NCI-H146 treated with DMSO at 0.1 percent for 48 hours (cell line): ENCODE results near the gene ANKFN1.

Experiments used
- DNase-seq: peaks from one replicate; lab custom pipeline; 2025; ENCODE audit not compliant: unreplicated experiment; lab: John Stamatoyannopoulos, UW

ANKFN1 gene, protein sequence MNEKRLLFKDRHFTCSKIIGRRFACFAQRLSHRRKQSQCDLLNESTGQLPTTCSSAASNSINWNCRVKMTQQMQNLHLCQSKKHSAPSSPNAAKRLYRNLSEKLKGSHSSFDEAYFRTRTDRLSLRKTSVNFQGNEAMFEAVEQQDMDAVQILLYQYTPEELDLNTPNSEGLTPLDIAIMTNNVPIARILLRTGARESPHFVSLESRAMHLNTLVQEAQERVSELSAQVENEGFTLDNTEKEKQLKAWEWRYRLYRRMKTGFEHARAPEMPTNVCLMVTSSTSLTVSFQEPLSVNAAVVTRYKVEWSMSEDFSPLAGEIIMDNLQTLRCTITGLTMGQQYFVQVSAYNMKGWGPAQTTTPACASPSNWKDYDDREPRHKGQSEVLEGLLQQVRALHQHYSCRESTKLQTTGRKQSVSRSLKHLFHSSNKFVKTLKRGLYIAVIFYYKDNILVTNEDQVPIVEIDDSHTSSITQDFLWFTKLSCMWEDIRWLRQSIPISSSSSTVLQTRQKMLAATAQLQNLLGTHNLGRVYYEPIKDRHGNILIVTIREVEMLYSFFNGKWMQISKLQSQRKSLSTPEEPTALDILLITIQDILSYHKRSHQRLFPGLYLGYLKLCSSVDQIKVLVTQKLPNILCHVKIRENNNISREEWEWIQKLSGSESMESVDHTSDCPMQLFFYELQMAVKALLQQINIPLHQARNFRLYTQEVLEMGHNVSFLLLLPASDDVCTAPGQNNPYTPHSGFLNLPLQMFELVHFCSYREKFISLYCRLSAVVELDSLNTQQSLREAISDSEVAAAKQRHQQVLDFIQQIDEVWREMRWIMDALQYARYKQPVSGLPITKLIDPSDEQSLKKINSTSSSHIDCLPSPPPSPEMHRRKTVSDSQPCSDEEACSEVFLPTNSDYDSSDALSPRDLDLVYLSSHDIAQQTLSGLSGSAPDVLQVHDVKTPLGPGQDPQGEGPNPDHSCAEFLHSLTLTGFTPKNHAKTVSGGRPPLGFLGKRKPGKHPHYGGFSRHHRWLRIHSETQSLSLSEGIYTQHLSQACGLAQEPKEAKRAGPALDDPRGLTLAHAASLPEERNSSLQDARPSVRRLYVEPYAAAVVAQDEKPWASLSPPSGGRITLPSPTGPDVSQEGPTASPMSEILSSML

GRCh38 chr17:56152874-56153602 lies at the start of gene ANKFN1:
TSS of gene ANKFN1 (plus strand) at chr17:56153475. CDS start at chr17:56212668, 59,193 bp downstream.
- DNase-seq = no peak

DNA sequence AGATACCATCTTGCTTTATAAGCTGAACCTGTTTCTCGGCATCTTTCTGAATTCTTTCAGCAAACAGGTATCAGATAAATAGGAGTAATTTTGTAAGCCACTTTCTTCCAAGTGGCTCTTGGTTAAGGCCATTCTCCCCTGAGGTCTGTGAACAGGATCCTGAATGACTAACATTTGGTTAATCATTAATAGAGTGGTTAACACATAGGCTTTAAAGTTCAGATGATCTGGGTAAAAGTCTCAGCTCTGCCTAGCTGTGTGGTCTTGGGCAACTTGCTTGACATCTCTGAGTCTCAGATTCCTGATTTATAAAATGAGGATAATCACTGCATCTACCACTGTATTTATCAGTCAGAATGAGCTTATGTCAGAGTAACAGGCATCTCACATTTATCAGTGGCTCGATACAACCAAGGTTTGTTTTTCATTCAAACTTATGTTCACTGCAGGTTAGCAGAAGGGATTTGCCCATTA lies 44.4 kb upstream of the ANKFN1 start:
- DNase-seq = no peak

DNA sequence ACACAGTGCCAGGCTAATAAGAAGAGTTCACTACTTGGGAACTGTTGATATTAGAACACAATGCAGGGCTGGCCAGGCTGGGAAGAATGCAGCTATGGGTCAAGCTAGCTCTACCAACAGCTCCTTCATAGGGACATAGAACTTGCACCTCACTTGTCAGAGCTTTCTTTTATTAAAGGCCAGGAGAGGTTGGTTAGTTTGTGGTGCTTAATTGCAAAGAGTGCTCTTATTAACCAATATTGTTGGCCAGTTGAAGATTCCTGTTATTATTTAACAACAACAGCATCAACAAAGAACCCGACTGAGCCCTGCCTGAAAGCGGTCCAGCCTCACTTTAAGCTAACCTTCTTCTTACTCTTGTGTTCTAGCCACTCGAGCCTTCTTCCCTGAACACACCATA lies 43.4 kb upstream of the ANKFN1 start:
- no peak for DNase-seq

DNA sequence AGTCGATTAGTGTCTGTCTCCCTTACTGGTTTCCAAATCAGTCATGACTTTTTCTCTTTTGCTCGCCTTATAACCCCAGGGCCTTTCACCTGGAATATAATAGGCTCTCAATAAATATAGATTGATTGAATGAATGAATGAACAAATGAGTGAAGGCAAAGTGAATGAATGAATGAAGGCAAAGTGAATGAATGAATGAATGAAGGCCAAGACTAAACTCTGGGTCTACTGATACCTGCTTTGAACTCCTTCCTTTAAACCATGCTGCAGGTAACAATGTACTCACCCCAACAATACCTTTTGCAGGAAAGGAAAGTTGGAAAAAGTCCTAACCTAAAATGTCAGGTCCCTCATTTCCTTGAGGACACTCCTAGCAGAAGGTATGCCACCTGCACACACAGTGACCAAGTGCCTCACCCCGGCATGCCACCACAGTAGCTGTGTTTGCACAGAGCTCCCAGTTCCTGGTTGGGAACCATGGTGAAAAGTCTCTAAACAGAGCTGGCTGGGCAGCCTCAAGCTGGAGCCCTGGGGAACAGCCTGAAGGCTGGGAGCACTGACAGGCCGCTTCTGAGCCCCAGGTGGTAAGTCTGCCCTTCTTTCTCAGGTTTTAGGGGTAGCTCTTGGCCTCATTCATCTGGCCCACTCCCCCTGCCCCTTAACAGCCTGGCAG lies 42.7 kb upstream of the ANKFN1 start:
- DNase-seq = no peak

DNA sequence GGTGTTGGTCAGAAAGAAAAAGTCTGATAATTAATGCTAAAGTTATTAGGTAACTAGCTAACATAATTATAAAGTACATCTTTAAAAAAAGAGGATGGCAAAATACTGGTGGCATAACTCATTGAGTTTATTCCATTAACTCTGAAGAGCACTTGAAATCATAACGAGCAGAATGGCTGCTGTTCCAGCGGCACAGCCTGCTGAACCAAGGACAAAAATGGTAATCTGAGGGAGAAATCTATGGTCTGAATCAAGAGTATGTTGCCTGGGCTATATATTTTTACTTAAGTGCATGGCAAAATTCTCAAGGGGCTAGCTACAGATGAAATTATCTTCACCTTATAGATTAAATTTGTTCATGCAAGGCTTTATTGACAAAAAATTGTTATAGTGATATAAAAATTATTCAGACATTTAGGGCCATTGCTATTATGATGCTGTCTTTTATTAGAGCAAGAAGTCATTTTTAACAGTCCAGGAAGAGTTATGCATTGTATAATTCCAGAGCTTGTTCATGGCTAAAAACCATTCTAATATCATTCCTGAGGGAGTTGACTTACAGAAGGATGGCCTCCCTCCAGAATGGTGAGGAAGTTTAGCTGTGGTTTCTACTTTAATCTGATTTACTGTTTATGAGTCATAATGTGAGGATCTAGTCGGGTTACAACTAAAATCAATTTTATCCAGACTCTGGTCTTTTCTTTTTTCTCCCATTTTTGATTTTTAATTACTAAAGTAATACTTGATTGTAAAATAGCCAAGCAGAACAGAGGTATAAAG lies 41.4 kb upstream of the ANKFN1 start:
- no peak for DNase-seq

GRCh38 chr17:56113486-56113885 lies 39.8 kb upstream of the ANKFN1 start:
- no peak for DNase-seq

- no peak for DNase-seq
These were observed 38.8 kb upstream of the ANKFN1 start for GRCh38 chr17:56114469-56114868.

DNA sequence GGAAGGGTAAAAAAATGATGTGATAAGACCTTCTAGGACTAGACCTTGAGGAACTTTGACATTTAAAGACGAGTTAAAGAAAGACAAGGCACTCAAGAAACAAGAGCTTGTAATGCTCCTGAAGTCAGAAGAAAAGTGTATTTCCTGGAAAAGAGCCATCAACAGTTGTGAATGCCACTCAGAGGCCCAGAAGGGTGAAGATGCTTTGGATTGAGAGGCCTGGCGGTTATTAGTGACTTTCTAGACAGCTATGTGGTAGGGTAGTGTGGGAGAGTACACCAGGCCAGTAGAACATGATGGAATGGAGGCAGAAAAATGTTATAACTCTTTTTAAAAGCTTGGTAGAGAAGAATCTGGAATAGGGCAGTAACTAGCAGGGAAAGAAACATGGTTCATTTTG lies 34.1 kb upstream of the ANKFN1 start:
- no peak for DNase-seq

GRCh38 chr17:56119936-56120335 lies 33.3 kb upstream of the ANKFN1 start:
- DNase-seq = no peak

GRCh38 chr17:56121191-56122051 lies 31.9 kb upstream of the ANKFN1 start:
- no peak for DNase-seq

DNA sequence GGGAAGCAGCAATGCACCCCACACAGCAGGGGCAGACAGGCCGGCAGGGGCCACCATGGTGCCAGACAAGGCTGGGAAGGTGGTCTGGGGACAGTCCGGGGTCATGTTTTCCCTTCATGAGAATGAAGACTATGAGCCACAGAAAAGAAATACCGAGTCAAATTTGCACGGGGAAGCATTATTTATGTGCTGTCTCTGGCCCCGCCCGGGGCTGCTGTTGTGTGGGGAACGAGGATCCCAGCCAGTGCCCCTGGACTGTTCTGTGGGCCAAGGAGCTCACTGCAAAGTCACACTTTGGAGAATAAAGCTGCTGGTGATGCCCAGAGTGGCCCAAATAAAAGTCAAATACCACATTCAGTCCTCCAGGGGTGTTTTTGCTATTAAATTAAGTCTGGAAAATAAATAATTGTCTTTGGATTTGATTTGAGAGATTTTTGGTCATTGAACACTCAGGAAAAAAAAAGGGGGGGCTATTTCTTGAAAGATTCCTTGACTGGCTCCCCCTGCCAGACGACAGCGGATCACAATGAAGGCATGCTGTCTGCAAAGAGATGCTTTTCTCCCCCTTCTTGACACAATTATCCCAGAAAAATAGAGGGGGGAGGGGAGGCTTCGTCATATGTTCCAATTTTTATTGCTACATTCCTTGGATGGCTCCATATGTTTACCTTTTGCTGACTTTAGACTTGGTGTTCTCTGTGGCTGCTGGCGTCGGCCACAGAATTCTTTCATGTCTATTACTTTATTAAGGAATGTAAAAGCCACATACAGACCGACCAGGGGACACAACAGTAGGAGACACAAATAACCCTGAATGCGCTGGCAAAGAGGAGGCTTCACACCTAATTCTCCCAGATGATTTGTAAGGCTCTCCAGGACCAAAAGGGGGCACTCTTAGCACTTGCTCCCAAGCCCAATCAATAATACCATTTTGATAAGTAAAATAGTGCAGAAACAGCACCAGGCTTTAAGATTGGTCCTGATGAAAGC lies 27.1 kb upstream of the ANKFN1 start:
- DNase-seq = peak; percentile 0

- no peak for DNase-seq
These were observed 23.2 kb upstream of the ANKFN1 start for GRCh38 chr17:56130026-56130425.

- no peak for DNase-seq
These were observed 22.6 kb upstream of the ANKFN1 start for GRCh38 chr17:56130631-56131030.

GRCh38 chr17:56131431-56131830 lies 21.8 kb upstream of the ANKFN1 start:
- no peak for DNase-seq

- no peak for DNase-seq
These were observed 17.0 kb upstream of the ANKFN1 start for GRCh38 chr17:56136301-56136700.

GRCh38 chr17:56141046-56141839 lies 12.0 kb upstream of the ANKFN1 start:
- DNase-seq = no peak
